HG02623 (cell line): ENCODE results near the gene APOD.

Experiments
- ATAC-seq: cut with Tn5 transposase; IDR thresholded peaks from one replicate; pipeline ENCODE4 v1.9.1; 2021; ENCODE audit warnings: moderate library complexity; ENCODE audit not compliant: unreplicated experiment

APOD gene

DNA sequence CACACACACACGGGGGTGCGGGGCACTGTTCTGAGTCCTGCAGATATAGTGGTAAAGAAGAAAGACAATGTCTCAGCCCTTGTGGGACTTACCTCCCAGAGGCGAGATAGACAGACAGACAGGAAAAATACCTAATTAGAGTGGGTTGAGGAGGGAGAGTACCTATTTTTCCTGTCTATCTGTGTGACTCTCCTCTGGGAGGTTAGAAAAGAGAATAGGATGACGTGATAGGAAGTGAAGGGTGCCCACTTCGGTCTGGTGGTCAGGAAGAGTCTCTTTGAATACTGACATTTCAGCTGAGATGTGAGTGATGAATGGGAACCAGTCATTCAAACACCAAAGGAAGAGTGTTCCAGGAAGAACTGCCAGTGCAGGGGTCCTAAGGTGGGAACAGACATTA, 4.1 kb upstream of the APOD start:
- no peak for ATAC-seq

DNA sequence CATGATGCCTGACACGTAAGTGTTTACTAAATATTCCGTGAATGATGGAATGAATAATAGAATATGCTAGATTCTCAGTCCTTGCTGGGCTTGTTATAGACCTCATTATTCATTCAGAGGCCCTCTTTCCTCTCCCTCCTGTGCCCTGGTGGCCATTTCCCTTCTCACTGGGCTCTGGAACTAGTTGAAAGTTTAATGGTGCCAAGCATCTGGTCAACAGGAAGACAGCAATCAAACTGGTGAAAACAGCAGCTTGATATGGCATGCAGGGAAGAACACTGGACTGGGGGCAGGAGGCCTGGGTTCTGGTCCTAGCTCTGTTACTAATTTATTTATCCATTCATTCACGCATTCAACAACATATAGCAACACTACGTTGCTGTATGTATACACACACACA, 3.7 kb upstream of the APOD start:
- ATAC-seq, result no peak

DNA sequence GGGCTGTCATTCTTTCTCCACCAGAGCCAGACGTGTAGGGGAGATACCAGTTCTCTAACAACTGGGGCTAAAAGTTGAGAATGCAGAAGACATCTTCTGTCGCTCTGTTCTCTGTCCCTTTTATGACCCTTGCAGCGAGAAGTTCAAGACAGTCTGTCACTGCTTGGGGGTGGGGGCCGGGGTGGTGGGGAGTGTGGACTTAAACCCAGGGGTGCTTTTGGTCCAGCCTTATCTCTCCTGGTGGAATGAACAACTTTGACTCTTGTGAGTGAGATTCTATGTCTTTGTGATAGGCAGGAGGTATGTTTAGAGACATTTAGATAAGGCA, 767 bp upstream of the APOD start:
- ATAC-seq, result no peak

DNA sequence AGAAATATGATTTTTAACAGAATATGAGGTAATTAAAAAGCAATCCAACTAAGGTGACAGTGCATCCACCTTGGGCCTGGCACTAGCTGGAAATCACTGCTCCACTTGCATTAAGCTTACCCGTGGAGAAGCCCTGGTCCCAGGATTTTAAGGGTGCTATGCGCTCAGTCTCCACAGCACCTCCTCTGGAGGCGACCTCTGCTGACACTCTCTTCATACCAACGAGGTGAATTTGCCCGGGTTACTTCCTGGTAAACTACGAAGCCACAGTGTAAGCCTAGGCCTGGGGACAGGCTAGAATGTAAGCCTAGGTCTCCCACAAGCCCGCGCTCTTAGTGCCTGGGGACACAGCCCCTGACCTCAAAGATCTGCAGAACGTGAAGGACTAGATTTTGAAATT, 793 bp downstream of the APOD start:
- ATAC-seq, result no peak

DNA sequence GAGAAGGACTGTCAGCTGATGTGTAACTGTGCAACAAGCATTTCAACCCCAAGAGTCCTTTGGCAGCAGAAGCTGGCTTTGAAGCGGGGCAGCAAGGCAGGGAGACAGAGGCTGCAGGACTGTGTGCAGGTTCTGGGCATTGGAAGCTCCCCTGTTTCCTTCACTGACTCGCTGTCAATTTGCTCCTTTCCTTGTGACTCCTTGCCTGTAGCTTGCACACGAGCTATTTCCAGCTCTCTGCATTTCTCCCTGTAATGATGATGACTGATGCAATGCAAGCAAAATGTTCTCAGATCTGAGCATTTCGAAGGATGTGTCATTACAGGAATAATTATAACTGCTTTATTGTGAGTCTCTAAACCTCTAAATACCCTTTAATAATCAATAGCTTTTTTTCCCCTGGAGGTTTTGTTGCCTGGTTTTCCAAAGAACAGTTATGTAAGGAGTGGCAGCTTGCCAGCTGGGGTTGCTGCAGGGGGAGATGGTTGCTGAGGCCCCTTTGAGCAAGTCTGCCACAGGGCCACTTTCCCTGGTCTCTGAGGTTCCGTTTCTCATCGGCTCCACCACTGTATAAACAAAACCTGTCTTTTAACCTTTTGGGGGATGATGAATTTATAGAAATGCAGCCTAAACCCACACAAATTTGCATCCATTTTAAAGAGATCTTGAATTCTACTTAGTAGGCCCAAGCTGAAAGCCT, 2.8 kb downstream of the APOD start:
- no peak for ATAC-seq

DNA sequence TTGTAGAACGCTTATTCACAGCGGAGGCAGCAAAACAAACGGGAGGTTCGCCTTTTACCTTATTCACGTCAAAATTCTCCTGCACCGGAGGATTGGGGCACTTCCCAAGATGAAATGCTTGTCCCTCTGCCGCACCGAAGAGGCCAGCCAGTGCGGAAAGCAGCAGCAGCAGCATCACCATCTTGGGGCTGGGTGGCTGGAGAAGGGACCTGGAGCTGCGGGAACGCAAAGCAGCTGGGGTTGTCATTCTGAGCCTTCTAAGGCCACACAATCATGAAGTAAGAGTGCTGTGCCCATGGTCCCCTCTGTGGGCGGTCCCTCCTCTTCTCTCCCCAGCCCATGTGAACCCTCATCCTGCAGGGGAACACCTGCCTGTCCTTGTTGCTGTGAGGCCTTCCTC, 4.5 kb downstream of the APOD start:
- ATAC-seq, result no peak

DNA sequence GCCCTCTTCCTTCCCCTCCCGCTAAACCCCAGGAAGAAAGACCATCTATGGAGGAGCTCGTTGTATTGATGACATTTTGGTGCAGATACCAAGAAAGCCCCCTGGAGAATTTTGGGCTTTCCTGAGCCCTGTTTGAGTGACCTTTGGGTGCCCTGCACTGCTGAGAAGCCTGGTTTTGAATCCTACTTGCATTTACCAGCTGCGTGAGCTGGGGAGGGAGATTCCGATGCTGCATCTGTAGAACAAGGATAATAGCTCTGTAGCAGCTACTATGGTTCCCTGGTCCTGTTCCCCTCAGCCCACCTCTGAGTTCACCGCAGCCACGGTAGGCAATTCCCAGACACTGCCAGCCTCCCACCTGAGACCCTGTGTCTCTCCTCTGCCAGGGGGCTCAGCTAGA, 5.2 kb downstream of the APOD start:
- ATAC-seq, result no peak

DNA sequence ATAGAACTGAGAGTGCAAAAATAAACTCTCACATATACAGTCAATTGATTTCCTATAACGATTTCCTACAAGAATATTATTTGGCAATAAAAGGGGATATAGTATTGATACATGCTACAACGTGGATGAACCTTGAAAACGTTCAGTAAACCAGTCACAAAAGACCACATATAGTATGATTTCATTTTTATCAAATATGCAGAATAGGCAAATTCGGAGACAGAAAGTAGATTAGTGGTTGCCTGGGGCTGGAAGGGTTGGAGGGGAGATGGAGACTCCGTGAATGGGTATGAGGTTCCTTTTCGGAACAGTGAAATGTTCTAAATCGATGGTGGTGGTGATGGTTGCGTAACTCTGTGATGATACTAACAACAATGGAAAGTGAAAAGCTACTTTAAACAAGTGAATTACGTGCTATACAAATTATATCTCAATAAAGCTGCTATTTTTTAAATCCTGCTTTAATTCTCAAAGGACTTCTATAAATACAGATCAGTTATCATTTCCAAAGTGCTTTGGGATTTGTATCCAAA, 6.0 kb downstream of the APOD start:
- ATAC-seq, result no peak

DNA sequence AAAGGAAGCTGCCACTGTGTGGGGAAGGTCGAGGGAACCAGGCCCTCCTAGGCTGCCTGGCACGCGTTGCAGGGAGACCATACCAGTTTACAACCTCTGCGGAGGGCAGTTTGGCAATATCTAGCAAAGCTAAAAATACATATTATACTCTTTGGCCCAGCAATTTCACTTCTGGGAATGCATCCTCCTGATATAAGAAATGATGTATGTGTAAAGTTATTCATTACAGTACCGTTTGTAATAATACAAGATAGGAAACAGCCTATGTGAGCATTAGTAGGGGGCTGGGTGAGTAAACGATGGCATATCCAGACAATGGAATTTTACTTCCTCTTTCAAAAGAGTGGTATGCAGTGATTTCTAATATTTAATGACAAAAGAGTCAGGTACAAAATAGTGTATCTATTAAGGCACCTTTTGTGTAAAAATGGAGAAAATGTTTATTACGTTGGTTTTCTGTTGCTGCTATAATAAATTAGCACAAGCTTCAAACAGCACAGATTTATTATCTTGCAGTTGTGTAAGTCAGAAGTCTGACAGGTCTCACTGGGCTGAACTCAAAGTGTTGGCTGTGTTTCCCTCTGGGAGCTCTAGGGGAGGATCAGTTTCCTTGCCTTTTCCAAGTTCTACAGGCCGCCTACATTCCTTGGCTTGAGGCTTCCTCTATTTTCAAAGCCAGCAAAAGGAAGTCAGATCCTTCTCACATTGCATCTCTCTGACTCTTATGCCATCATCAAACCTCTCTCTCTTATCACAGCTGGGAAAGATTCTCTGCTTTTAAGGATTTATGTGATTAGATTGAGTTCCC, 9.0 kb downstream of the APOD start:
- ATAC-seq, result no peak

DNA sequence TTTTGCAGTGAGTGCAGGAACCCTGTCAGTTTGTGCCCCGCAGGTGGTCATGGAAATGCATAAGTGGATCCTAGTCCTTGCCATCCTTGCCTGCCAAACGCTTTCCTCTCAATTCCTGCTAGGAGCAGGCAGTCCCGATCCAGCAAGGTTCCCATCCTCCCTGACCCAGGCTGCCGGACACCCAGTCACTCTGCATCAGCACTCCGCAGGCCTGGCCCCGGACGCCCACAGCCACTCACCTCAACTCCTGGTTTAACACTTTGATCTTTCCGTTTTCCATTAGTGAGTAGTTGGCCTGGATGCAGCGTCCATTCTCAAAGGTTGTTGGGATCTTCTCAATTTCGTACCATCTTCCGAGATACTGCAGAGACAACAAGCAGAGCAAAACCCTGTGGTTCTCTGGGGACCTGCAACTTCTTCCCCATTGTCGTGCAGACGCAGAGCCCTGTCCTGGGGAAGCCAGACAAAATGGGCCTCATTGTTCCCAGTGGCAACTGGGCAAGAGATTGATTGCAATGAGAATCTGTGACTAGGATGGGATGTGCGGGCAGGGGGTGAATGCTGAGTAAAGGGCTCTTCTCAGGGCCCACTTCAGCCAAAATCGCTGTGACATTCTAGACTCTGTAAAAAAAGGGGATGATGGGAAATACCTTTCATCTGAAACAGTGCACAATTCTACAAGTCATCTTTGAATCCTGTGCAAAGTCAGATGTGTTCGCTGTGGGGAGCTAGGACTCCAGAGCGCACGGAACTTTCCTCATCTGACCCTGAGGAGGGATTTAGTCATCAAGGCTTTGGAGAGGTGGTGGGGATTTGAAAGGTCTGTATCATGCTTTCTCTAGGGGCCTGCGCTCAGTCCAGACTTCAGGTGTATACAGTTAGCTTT, 9.9 kb downstream of the APOD start:
- no peak for ATAC-seq

DNA sequence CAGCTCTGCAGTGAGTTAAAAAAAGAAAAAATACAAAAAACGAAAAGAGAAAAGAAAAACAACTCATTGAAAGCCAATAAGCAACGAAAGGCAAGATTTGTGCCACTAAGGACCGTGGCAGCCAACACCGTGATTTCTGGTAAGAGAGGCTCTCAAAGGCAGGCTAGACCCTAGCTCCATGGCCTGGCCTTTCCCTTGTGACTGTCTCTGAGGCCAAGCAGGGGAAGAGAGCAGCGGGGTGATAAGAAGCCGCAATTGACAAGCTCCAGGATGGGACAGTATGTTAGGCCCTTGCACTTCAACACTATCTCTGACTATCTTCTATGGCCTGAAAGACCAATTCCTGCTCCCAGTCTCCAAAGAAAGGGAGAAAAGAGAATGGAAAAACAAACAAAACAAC, 12.4 kb downstream of the APOD start:
- no peak for ATAC-seq

DNA sequence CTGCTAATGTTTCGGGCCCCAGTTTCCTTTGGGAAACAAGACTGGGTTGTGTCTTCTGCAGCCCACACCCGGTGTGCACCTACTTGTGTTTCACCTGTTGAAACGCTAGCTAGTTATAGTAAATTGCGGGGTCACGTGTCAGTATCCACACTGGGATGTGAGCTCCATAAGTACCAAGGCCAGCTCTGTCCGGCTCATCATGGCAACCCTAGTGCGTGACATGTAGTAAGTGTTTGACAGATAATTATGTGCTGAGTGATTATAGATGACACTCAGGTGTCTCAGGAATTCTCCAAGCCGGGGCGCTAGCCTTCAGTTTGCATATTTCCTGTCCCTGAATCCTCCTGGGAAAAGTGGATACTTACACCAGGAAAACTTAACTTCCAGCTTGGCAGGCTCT, 12.8 kb downstream of the APOD start:
- ATAC-seq, result no peak

DNA sequence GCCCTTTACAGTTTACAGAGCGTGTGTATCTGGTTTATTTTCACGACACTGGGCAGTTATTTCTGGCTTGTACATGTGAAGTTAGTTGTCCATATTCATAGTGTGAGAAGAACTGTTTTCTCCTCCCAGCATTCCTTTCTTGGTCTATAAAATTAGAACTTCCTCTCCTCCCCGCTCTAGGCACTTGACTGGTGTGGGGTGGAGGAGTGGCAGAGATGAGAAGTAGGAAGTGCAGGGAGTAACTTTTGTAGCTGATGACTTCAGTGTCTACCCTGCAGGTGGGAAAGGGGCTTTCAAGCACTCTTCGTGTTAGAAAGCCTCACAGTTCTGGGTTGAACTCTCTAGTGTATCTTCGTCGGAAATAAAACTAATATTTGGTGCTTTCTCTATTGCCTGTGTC, 13.4 kb downstream of the APOD start:
- ATAC-seq, result no peak

DNA sequence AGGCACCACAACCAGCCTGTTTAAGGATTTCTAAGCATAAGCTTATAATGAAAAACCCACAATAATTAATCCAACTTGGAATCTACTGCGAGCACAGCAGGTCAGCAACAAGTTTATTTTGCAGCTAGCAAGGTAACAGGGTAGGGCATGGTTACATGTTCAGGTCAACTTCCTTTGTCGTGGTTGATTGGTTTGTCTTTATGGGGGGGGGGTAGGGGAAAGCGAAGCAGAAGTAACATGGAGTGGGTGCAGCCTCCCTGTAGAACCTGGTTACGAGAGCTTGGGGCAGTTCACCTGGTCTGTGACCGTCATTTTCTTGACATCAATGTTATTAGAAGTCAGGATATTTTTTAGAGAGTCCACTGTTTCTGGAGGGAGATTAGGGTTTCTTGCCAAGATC, 15.1 kb downstream of the APOD start:
- no peak for ATAC-seq

DNA sequence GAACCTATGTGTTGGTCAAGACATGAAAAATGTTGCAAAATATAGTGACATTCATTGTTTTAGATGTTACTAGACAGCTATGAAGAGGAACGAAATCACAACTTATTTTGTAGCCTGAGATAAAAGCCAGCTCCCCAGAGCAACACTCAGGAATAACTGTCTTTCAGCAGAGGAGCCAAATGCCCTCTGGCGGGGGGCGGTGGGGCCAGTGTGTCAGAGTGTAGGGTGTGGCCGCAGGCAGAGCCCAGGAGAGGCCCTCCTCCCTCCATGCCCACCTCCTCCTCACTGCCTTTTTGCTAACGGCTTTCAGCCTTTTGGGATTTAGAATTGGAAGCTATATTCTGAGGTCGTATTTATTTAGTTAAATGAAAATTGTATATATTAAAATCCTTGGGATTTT, 16.9 kb downstream of the APOD start:
- ATAC-seq, result no peak

DNA sequence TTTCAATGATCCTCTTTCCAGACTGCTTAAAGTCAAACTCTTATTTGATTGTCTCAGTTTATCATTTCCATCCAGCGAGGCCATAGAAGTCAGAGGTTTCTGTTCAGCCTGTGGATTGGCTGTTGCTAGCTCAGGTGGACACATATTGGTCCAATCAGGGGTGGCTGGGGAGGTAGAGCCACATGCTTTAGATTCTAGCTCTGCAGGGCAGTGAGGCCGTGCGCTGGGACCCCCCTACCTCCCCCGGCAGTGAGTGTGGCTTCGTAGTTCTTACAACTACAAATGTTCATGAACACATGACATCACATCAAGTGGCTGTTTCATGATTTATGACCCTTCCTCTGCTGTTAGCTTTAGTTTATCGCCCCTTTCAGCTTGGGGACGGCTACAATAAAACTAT, 18.0 kb downstream of the APOD start:
- ATAC-seq, result no peak

DNA sequence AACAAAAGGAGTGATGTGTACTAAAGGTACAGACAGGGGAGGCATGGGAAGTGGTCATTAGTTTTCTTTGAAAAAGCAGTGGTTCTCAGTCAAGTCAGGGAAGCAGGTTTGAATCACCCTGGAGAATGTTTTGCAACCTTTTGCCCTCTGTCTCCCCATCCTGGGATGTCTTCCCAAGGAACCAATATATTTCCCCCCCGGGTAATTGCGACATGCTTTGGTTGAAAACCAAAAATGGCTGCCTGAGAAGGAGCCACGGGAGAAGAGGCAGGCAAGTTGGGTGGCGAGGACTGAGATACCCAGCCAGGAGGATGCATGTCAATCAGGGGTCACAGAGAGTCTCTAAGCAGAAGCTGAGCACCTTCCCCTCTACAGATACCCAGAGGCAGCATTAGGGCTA, 20.4 kb downstream of the APOD start:
- ATAC-seq, result no peak

DNA sequence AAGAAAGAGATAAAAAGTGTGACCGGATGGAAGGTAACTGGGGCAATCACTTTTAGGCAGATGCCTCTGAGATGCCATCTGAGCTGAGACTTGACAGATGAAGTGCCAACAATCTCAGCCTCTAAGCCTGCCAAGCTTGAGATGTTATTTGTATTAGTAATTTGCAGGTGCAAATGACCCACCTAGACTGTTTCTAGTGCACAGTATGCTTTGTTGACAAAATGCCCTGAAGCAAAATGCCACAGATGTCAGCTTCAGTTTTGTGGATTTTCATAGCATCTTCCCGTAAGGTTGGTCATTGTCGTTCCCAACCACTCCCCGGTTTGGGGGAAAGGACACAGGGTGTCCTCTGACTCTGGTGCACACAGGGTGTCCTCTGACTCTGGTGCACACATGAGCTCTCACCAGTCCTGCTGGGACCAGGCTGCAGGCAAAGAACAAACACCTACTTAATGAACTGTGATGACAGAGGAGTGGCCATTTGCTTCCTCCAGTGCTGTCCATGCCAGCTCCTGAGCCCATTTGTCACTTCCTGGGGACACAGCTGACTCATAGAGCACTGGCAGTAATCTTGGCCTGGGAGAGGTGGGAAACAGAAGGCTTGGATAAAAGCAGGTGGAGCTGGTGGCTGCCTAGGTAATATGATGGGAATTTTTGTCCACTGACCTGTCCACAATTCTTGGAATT, 23.9 kb downstream of the APOD start:
- ATAC-seq, result no peak

DNA sequence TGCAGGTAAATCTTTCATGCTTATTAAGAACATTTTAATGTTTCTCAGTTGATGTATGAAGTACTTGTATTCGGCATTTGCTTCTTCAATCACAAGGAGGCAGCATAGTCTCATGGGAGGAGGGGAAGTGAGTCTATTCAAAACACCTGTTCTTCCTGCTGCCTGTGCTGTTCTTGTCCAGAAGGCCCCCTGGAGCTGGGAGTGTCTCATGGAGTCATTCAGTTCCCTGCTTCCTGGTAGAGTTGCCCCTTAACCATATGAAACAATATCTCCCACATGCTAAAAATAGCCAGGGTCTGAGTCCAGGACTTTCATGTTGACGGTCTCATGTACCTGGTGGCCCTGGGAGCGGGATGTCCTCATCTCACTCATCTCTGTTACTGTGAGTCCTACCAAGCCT, 25.1 kb downstream of the APOD start:
- no peak for ATAC-seq

DNA sequence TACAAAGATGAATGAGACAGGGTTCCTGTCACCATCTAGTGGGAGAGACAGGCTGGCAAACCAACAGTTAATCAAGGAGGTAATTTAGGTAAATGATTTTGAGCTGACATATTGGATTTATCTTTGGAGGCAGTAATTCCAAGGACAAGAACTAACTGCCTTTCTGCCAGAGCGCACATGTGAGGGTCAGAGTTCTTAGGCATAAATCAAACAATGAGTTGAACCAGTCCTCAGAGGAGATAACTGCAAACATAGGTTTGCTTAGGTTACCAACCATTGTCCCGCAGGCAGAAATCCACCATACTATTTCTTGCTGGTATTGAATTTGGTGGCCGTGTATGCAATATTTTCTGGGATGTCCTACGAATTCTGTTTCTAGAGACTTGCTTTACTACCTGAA, 26.4 kb downstream of the APOD start:
- ATAC-seq, result no peak

DNA sequence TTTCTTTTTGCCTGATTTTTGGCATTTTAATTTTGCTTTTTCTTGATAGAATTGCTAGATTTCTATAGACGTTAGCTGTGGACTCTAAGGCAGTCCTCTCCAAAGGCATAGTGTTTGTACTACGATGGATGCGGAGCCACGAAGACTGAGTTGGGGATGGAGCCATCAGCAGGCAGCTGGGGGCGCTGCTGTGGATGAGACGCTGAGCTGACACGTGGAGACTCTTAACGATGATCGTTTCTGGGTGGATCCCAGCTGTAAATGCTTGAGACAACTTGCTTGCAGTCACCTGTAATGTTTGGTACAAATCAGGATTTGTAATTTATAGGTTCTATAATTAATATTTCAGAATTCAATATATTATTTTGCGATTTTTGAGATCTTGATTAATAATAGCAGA, 27.4 kb downstream of the APOD start:
- ATAC-seq, result no peak
